DOHH2 (cell line): ENCODE data around the gene FAM83E.

Experiments
- EZH2phosphoT487 ChIP-seq: fragments of 200-600 bp; sonication (generic); IDR thresholded peaks from 2 replicates; pipeline ENCODE4 v1.6.1; 2017; ENCODE audit warnings: borderline replicate concordance, mild to moderate bottlenecking, antibody characterized with exemption, low read length, moderate library complexity, mixed read lengths
- TF ChIP-seq, protein P1 (sequence below): fragments of 200-600 bp; sonication (generic); IDR thresholded peaks from one replicate; pipeline ENCODE4 v1.5.1; 2014; ENCODE audit warnings: antibody characterized with exemption, mild to moderate bottlenecking, low read depth, low read length; ENCODE audit not compliant: poor library complexity, severe bottlenecking

DNA sequence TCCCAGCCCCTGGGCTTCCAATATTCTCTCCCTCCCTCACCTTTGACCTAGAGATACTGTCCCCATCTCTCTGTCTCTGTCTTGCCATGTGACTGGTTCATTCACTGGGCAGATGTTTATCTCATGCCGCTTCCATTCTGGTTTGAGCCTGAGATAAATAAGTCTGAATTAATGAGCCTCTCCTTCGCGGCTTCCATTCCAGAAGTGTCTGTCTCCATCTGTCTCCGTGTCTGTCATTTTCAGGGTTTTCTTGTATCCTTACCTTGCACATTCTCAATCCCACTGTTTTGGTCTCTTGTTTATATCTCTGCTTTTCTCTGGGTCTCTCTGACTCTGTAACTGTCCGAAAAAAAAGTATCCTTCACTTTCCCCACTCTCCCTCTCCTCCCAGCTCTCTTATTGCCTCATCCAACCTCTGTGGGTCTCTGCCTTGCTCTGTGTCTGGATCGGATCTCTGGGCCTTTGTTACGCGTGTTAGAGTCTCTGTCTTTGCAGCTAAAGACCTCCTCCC, 8.7 kb upstream of the FAM83E start:
- TF ChIP-seq, protein P1, sequence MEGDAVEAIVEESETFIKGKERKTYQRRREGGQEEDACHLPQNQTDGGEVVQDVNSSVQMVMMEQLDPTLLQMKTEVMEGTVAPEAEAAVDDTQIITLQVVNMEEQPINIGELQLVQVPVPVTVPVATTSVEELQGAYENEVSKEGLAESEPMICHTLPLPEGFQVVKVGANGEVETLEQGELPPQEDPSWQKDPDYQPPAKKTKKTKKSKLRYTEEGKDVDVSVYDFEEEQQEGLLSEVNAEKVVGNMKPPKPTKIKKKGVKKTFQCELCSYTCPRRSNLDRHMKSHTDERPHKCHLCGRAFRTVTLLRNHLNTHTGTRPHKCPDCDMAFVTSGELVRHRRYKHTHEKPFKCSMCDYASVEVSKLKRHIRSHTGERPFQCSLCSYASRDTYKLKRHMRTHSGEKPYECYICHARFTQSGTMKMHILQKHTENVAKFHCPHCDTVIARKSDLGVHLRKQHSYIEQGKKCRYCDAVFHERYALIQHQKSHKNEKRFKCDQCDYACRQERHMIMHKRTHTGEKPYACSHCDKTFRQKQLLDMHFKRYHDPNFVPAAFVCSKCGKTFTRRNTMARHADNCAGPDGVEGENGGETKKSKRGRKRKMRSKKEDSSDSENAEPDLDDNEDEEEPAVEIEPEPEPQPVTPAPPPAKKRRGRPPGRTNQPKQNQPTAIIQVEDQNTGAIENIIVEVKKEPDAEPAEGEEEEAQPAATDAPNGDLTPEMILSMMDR = no peak
- no peak for TF ChIP-seq EZH2phosphoT487
